Erythroblast (primary cell): Measurements from ENCODE around the gene SLC1A3.

ENCODE experiments used
- GATA1 ChIP-seq: IDR thresholded peaks from 2 replicates; pipeline ENCODE4 v1.6.1; 2011; ENCODE audit warnings: low read depth, mild to moderate bottlenecking, control low read depth, low read length, moderate library complexity
- POLR2A ChIP-seq: IDR thresholded peaks from 2 replicates; pipeline ENCODE4 v1.6.1; 2011; ENCODE audit warnings: mild to moderate bottlenecking, low read length

DNA sequence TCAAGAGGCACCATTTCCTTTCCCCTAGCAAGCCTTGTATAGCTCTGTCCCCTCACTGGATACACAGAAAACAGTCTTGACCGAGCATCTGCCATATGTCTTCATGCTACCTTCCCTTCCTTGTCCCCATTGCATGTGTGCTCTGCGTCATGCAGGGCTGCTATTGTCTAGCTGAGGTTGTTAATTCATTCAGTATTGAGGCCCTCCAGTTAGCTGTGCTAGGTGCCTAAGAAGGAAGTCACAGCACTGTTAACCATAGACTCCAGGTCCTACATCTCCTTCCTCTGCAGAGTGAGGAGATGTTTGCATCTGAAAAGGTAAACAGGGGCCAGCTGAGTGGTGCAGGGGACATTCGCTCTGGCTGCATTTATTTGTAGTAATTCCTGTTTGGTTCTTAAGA, 48.2 kb downstream of the SLC1A3 start:
- TF ChIP-seq POLR2A, result no peak
- no peak for TF ChIP-seq GATA1
